Measurements from ENCODE around the gene PTPRJ. TPM values are rescaled to one million over a fixed set of nuclear protein-coding genes. Genes with fewer than 3 reads are reported as not detected.

The PTPRJ gene
- total RNA-seq, 6 experiments from 2014 or later: 15.7 to 20.8 (median 19.2) TPM

GRCh38 chr11:48049036-48049435, 68.7 kb downstream of the PTPRJ start:
- Mint-ChIP-seq H3K9me3 (no peaks in the 10 kb centered on the region), H3K4me1 (ENCODE audit: low read depth) (peaks cover 48% of the 10 kb centered on the region), H3K27ac (peak overlapping the region; percentile 21; the same call in 1 of the 2 replicates), H3K27me3 (ENCODE audit: insufficient read depth) (no peaks in the 10 kb centered on the region), H3K4me3 (no peak overlapping the region), H3K36me3 (ENCODE audit: low read depth) (no peaks in the 10 kb centered on the region)
- no peak for DNase-seq
- TF ChIP-seq, protein P1, sequence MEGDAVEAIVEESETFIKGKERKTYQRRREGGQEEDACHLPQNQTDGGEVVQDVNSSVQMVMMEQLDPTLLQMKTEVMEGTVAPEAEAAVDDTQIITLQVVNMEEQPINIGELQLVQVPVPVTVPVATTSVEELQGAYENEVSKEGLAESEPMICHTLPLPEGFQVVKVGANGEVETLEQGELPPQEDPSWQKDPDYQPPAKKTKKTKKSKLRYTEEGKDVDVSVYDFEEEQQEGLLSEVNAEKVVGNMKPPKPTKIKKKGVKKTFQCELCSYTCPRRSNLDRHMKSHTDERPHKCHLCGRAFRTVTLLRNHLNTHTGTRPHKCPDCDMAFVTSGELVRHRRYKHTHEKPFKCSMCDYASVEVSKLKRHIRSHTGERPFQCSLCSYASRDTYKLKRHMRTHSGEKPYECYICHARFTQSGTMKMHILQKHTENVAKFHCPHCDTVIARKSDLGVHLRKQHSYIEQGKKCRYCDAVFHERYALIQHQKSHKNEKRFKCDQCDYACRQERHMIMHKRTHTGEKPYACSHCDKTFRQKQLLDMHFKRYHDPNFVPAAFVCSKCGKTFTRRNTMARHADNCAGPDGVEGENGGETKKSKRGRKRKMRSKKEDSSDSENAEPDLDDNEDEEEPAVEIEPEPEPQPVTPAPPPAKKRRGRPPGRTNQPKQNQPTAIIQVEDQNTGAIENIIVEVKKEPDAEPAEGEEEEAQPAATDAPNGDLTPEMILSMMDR (IDR thresholded peaks at IDR 0.05): no peak

DNA sequence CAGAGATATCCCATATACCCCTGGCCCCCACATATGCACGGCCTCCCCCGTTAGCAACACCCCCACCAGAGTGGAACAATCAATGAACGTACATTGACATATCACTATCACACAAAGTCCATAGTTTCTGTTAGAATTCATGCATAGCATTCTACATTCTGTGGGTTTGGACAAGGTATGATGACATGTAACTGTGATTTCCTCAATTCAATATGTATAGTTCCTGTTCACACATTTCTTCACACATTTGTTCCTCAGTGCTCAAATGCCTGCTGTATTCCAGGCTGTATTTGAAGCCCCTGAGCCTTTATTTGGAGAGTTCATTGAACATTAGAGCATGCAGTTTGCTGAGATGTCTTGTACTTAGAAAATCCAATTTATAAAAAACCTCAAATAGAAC, 69.9 kb downstream of the PTPRJ start:
- peaks cover 52% of the 10 kb centered on the region for H3K4me1 Mint-ChIP-seq (ENCODE audit: low read depth)
- DNase-seq: no peak

GRCh38 chr11:48051217-48051830, 71.0 kb downstream of the PTPRJ start:
- Mint-ChIP-seq H3K36me3 (ENCODE audit: low read depth) (no peaks in the 10 kb centered on the region), H3K4me1 (ENCODE audit: low read depth) (peaks cover 62% of the 10 kb centered on the region), H3K4me3 (peak overlapping the region; percentile 68), H3K27me3 (ENCODE audit: insufficient read depth) (no peaks in the 10 kb centered on the region), H3K9me3 (no peaks in the 10 kb centered on the region), H3K27ac (peak overlapping the region; percentile 85)
- TF ChIP-seq, protein P1 (IDR thresholded peaks at IDR 0.05): no peak
- no peak for DNase-seq

More for the DNA sequence above, 69.9 kb downstream of the PTPRJ start:
- Mint-ChIP-seq H3K27ac (no peak overlapping the region), H3K4me3 (no peak overlapping the region), H3K9me3 (no peaks in the 10 kb centered on the region), H3K36me3 (ENCODE audit: low read depth) (no peaks in the 10 kb centered on the region), H3K27me3 (ENCODE audit: insufficient read depth) (no peaks in the 10 kb centered on the region)
- TF ChIP-seq, protein P1 (IDR thresholded peaks at IDR 0.05): no peak

- H3K9me3 Mint-ChIP-seq: no peaks in the 10 kb centered on the region
- DNase-seq: peak; percentile 64
- H3K4me3 Mint-ChIP-seq: peak overlapping the region; percentile 68
- H3K27ac Mint-ChIP-seq: peak overlapping the region; percentile 85
- TF ChIP-seq, protein P1 (IDR thresholded peaks at IDR 0.05): no peak
- 0 out of 2 replicates have a peak, but pooled peaks cover 2% of the 10 kb centered on the region for H3K27me3 Mint-ChIP-seq (ENCODE audit: insufficient read depth)
- peaks cover 60% of the 10 kb centered on the region for H3K4me1 Mint-ChIP-seq (ENCODE audit: low read depth)
- H3K36me3 Mint-ChIP-seq (ENCODE audit: low read depth): no peaks in the 10 kb centered on the region
Measured at GRCh38 chr11:48052183-48053044, 72.1 kb downstream of the PTPRJ start.

GRCh38 chr11:48054994-48055291, 74.6 kb downstream of the PTPRJ start:
- no peak overlapping the region for H3K4me3 Mint-ChIP-seq
- H3K27ac Mint-ChIP-seq: no peak overlapping the region
- H3K27me3 Mint-ChIP-seq (ENCODE audit: insufficient read depth): 0 out of 2 replicates have a peak, but pooled peaks cover 2% of the 10 kb centered on the region
- H3K36me3 Mint-ChIP-seq (ENCODE audit: low read depth): no peaks in the 10 kb centered on the region
- DNase-seq: no peak
- H3K4me1 Mint-ChIP-seq (ENCODE audit: low read depth): peaks cover 42% of the 10 kb centered on the region
- H3K9me3 Mint-ChIP-seq: no peaks in the 10 kb centered on the region
- TF ChIP-seq, protein P1 (IDR thresholded peaks at IDR 0.05): no peak

Data from HFFc6 (cell line).